ENCODE data around the gene CHD2. TPM values are rescaled to one million over a fixed set of nuclear protein-coding genes. Genes with fewer than 3 reads are reported as not detected.

The CHD2 gene
- total RNA-seq, 1 donor from 2014 or later = 108 TPM

DNA sequence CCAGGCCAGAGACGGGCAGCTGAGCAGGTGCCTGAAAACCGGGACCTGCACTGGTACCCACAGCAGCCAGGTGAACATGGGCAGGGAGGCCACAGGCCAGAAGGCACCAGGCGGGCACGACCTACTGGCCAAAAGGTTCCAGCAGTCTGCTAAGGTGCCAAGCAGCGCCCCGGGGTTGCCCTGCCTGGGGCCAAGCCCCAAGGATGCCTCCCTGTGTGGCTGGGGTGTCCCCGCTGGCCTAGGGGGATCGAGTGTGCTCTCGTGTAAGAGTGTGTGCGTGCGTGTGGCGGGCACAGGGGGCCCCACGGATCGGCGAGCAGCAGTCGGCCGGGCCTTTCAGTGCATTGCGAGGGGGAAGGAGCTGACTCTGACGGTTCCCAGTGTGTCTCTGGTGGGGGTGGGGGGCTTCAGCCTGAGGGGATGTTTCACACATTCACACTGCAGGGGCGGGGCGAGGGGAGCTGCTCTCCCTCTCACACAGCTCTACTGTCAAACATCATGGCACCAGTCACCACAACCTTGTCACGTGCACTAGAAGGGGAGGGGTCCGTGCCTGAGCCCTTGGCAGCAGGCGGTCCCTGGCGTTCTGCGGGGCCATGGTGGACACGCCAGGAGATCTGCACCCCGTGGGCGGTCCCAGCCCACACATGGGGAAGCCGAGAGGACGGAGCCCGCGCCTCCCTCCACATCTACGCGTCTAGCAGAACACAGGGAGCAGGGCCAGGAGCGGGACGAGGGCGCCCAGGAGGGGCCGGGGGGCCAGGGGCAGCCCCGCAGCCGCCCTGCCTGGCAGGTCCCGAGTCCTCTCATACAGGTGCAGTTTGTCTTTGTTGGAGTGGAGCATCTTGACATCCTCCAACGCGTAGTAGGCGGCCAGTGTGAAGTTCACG is 144.4 kb downstream of the CHD2 start:
- no peak for FAIRE-seq
- DNase-seq (ENCODE audit: low spot score in 2 of 2) = no peak

DNA sequence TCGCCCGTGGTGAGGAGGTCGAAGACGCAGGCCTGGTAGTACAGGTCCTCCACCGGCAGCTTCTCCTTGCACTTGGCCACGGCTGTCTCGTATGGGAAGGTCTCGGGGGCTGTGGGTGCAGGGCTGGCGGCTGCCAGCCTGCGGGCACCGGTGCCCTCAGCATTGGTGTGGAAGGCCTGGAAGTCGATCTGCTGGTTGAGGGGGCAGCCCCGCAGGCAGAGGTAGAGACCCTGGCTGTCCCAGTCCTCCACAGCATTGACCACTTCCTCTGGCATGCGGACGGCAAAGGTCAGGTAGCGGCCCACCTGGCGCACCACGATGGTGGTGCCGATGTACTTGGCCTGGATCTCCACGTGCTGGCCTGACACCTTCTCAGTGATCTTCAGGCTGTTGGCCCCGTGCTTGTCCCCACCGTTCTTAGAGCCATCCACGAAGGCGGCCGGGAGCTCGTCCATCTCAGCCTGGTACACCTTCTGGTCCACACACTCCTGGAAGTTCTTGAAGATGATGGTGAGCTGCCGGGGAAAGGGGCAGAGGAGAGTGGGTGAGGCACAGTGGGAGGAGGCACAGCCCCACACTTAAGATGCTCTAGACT is 145.2 kb downstream of the CHD2 start:
- DNase-seq (ENCODE audit: low spot score in 2 of 2) (no peak), FAIRE-seq (no peak)

DNA sequence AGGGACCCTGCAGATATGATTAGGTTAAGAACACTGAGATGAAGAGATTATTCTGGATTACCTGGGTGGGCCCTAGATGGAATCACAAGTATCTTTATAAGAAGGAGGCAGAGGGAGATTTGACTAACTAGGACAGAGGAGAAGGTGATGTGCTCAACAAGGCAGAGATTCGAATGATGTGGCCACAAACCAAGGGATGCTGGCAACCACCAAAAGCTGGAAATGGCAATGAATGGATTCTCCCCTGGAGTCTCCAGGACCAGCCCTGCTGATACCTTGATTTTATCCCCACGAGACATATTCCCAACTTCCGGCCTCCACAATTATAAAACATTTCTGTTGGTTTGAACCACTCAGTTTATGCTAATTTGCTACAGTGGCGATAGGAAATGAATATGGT is 146.0 kb downstream of the CHD2 start:
- no peak for FAIRE-seq
- DNase-seq (ENCODE audit: low spot score in 2 of 2) = no peak

DNA sequence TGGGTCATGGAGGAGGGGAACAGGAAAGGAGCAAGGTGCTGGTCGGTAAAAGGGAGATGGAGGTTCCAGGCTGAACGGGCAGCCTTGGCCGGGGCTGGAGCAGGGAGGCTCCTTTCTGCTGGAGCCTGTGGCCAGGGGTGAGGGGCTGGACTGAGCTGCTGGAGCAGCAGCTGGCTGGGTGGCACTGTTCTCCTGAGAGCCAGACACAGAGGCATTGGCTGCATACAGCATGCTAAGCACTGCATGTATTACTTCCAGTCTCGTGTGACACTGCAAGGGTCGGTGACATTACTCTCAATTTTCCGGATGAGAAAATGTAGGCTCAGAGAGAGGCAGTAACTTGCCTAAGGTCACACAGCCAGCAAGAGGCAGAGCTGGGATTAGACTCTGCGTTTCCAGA is 146.6 kb downstream of the CHD2 start:
- DNase-seq (ENCODE audit: low spot score in 2 of 2) (no peak), FAIRE-seq (no peak)

DNA sequence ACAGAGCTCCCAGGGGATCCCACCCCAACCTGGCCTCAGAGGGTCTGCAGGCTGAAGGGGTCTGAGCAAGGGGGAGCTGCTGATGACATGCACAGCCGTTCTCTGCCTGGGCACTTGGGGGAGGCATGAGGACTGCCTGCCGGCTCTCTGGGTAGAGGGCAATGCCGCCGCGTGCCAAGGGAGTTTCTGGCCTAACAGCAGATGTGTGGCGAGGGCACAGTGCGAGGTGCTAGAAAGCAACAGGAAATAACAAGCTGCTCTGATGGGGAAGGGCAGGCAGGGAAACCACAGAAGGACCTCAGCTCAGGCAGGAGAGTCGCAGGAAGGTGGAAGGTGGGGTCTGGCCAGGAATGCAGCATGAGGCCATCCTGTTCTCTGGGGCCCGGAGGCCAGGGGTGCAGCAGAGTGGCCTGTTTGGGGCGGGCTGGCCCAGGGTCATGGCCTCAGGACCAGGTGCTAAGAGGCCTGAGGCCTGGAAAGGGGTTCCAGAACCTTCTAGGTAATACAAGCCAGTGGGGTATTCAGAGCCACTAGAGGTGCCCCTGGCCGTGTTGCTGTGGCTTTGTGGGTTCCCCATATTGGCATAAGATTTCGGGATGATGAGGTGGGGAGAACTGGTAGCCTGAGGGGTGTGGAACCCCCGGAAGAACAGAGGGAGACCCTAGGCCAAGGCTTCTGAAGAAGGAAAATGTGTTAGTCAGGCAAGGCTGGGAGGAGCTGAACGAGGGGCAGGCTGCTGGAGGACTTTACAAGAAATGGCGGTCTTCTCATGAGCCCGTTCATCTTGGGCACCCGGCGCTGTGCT is 147.7 kb downstream of the CHD2 start:
- FAIRE-seq (no peak), DNase-seq (ENCODE audit: low spot score in 2 of 2) (no peak)

DNA sequence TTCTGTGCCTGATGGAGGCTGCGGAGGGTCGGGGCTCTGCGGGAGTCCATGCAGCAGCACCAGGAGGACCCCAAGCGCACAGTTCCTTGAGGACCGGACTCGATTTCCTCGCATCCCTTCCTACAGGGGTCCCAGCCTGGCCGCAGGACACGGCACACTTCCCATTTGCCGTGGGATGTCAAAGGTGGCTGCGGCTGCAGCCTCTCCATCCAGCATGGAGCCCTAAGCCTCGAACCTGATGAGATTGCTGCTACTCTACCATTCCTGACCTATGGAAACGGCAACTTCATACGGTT is 148.2 kb downstream of the CHD2 start:
- no peak for DNase-seq (ENCODE audit: low spot score in 2 of 2)
- FAIRE-seq = no peak

DNA sequence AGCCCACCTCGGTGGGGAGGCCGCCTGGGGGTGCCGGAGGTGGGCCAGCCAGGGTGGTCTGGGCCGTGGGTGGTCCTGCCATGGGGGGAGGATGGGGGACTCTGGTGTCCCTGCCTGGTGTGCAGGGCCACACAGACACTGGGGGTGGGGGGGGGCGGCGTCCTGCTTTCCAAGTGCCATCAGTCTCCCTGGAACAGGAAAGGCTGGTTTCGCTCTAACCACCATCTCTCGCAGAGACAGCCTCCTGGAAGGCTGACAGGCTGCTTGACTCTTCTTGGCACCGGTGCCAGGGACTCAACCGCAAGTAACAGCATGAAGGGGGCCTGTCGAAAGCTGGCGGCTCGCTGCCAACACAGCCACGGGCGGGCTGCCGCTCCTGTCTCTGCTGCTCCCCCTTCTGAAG is 148.6 kb downstream of the CHD2 start:
- DNase-seq (ENCODE audit: low spot score in 2 of 2) (peak in 1 of 2 donors; percentile 60), FAIRE-seq (no peak)

DNA sequence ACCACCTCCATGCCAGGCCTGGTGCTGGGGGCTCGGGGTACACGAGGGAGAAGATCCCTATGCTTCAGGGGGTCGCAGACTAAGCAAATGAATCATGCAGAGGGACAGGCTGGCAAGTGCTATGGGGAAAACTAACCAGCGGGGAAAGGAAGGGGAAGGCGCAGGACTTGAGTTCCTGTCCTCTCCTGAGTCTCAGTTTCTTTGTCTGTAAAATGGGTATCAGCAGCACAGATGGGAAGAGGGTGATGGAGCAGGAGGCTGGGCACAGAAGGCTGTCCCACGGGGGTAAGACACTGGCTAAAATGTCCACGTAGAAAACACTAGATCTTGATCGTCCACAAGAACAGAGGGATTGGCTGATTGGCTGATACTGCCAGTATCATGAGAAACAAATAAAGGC is 149.1 kb downstream of the CHD2 start:
- FAIRE-seq (no peak), DNase-seq (ENCODE audit: low spot score in 2 of 2) (no peak)

DNA sequence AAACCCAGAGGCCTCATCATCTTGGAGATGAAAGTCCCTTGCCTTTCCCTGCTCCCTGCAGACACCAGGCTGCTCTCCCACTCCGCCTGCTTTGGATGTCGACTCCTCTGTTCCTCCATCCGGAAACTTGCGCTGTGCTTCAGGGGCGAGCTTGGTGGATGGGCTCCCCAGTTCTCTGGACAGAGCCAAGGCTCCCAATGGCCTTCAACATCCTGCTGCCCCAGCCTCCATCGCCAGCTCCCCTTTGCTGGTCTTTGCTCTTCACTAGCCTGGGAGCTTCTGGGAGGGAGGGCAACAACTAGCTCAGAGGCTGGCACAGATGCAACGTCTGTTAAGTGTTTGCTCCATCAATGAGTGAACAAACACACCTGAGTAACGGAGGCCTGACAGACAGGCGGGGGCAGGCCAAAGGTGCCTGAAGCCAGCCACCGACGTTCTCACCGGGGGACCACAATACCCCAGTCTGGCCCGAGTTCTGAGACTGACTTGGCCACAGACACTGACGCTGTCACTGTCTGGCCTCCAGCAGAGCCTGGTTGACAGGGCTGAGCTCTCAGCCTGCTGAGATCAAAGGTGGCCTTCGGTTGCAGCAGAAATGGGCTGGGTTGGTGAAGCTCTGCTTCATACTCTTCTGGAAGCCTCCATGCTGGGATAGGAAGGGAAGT is 149.9 kb downstream of the CHD2 start:
- FAIRE-seq = no peak
- DNase-seq (ENCODE audit: low spot score in 2 of 2) = no peak

DNA sequence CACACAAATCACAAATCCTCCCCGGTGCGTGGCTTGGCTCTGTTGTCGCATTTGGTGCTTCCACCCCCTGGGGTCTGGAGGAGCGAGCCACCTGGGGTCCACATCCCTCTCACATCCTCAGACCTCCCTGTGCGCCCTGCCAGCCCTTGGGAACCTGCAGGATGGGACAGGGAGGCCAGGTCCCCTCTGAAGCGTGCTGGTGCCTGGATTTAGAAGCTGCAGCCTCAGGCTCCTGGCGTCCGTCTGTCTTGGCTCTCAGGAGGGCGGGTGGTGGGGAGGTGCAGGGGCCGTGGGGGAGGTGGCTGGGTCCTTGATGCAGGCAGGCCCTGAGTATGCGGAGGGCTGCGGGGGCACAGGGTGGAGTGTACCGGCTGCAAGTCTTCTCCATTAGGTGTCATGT is 150.5 kb downstream of the CHD2 start:
- no peak for FAIRE-seq
- DNase-seq (ENCODE audit: low spot score in 2 of 2) = no peak

DNA sequence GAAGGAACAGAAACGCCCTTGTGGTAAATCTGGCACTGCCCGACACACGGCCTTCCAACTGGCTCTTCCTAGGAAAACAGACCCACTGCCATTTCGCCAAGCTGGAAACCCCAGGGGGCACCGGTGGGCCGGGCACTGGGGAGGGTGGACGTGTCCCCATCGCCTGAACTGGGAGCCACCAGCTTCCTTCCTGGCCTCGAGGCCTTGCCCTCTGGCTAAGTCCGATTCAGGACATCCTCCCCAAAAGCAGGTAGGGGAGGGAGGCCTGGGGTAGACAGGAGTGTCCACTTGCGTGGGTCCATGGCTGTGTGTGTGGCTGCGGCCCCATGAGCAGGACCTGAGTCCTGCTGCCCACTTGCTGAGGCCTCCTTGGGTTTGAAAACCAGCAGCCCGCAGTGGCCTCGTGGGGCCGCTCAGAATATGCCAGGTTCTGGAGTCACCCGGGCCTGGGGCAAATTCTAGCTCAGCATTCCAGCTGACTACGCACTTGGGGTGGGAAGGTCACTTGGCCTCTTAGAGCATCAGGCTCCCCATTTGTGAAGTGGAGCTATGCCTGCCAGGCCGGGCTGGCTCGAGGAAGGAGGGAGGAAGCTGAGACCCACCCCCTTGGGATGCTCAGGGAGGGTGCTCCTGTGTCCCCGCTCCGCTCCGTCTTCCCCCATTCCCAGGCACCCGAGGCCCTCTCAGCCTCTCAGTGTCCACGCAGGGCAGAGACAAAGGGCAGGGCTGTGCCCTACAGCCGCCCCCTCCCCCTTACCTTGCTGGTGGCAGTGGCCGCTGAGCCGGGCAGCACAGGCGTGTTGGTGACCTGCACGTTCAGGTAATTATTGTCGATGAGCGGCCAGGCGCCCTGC is 151.3 kb downstream of the CHD2 start:
- DNase-seq (ENCODE audit: low spot score in 2 of 2) (no peak), FAIRE-seq (no peak)

DNA sequence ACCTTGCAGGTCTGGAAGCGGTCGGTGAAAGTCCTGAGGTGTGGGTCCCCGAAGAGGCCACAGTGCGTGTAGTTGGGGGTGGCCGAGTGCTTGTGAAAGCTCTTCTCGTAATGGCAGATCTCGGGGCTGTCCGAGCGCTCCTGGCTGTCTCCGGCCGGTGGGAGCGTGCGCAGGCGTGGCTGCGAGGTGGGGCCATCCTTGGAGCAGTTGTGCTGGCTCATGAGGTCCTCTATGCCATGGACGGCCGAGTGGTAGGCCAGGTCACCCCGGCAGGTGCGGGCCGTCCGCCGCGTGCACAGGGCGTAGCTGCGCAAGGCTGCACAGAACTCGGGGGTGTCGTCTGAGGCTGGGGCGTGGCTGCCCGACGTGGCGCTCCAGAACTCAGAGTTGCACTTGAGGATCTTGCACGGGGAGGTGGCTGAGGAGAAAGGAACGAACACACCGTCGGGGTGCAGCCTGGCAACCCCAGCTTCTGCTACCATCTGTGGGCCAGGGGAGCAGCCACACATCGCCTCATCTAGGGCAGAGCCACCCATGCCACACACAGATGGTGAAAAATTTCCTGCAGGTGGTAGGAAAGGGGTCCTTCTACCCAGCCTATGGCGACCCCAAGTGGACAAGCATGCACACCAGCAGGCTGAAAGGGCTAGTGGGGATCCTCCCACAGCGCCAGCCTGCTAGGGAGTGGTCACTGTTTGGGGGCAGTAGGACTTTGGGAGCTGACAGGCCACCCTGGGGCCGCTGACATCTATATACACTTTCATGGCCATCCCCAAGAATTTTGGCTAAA is 152.2 kb downstream of the CHD2 start:
- no peak for FAIRE-seq
- no peak for DNase-seq (ENCODE audit: low spot score in 2 of 2)

DNA sequence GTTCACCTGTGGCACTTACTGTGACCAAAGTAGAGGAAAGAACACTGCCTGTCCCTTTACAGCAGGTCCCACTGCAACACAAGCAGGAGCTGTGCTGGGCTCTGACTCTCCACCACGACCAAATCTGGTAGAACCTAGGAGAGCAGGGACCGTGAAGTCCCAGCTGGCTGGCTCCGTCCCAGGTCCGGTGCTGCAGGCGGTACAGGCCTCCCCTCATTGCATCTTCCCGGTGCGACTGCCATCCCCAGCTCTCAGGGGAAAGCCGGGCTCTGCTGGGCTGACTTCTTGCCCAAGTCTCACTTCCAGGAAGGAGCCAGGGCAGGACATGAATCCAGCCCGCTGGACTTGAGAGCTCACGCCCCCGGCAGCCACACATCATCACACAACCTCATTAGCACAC is 155.1 kb downstream of the CHD2 start:
- FAIRE-seq (no peak), DNase-seq (ENCODE audit: low spot score in 2 of 2) (no peak)

DNA sequence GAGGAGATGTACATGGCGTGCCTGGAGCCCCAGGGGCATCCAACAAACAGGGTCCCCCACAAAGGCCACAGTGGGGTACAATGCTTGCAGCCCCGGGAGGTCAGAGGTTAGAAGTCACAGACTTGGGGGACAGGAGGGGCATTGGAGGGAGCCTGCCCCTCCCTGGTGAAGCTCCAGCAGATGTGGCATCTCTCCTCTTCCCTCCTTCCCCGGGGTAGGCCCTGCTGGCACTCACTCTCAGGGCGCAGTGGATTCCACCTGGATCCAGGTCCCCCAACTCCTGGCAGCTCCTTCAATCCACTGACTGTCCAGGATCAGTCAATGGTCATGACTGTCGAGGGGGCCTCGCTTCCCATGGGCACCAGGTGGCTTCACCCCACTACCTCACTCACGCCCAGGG is 156.7 kb downstream of the CHD2 start:
- no peak for FAIRE-seq

DNA sequence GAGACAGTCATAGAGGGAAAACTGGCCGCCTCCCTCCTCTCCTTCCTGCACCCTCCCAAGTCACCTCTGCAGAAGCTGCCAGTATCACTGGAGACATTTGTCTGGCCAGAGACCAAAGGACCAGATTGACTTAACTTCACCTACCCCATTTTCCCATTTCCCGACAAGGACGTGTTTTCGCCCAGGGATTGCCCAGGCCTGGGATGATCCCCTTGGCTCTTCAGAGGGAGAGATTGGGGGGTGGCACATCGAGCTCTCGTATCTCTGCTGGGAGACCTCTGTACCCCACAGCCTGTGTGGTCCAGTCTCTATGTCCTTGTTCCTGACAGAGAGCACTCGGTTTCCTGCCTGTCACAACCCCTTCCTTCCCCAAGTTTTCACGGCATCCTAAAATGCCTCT is 157.5 kb downstream of the CHD2 start:
- FAIRE-seq (no peak), DNase-seq (ENCODE audit: low spot score in 2 of 2) (no peak)

More for the DNA sequence above, 156.7 kb downstream of the CHD2 start:
- no peak for DNase-seq (ENCODE audit: low spot score in 2 of 2)

DNA sequence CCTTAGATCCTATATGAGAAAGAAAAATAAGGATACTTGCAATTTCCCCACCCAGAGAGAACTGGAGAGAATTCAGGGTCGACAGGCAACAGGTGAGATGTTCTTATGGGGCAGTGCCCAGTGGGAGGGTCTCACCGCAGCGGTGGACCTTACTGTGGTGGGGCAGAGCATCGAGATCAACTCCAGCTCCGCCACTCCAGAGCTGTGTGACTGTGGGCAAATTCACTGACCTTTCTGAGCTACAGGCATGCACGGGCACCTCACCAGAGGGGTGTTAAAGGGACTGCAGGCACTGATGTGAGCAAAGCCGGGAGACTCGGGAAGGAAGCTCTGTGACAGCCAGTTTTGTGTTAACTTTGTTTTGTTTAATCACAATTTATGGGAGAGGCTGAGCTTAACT is 158.0 kb downstream of the CHD2 start:
- DNase-seq (ENCODE audit: low spot score in 2 of 2) (no peak), FAIRE-seq (no peak)

DNA sequence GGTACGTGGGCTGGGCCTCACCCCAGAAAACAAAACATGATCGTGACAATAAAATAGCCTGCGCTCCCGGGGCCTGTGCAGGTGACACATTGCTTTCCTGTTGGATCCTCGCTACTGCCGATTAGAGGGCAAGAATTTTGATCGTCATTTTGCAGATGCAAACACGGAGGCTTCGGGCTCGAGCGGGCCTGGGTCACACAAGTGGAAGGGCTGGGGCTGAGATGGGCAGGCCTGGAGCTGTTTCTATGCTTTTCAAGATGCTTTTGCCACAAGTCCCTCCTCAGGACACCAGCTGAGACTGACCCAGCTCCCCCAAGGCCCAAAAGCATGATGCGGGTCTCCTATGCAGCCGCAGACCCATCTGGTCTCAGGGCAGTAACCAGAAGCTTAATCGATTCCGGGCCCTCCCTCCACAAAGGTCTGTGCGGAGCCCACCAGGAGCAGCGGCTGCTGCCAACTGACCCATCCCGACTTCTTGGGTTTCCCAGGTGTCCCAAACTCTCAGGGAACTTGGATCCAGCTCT is 158.8 kb downstream of the CHD2 start:
- FAIRE-seq (no peak), DNase-seq (ENCODE audit: low spot score in 2 of 2) (no peak)

DNA sequence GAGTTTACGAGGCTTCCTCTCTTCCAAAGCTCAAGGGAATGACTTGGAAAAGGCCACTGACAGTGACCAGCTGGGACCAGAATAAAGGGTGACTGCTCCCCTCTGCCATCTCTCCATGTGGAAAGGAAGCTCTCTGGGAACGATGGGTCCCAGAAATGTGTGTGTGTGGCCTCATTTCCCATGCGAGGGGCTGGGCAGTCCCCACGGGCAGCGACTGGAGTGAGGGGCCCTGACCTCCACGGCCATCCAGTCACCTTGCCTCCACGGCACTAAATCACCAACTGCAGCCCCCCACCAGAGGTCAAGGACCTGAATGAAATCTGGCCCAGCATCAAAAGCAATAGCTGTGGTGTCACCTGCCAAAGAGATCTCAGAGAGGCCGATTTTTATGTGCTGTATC is 159.3 kb downstream of the CHD2 start:
- no peak for DNase-seq (ENCODE audit: low spot score in 2 of 2)
- FAIRE-seq = no peak

Data from frontal cortex (tissue), 4 donors.